OCI-LY7 (cell line): Measurements from ENCODE around the gene APOL3.

Experiments used
- EZH2phosphoT487 ChIP-seq: fragments of 200-600 bp; sonication (generic); IDR thresholded peaks from 2 replicates; pipeline ENCODE4 v1.6.1; 2018; ENCODE audit warnings: low read depth, borderline replicate concordance, mild to moderate bottlenecking, mixed run types, antibody characterized with exemption, low read length, moderate library complexity, mixed read lengths
- TF ChIP-seq, protein P1 (sequence below): fragments of 200-600 bp; sonication (generic); conservative IDR thresholded peaks from 2 replicates; pipeline ENCODE4 v1.5.1; 2014; ENCODE audit warnings: mild to moderate bottlenecking, antibody characterized with exemption, low read length, moderate library complexity, mixed read lengths

- no peak for TF ChIP-seq EZH2phosphoT487
- TF ChIP-seq, protein P1, sequence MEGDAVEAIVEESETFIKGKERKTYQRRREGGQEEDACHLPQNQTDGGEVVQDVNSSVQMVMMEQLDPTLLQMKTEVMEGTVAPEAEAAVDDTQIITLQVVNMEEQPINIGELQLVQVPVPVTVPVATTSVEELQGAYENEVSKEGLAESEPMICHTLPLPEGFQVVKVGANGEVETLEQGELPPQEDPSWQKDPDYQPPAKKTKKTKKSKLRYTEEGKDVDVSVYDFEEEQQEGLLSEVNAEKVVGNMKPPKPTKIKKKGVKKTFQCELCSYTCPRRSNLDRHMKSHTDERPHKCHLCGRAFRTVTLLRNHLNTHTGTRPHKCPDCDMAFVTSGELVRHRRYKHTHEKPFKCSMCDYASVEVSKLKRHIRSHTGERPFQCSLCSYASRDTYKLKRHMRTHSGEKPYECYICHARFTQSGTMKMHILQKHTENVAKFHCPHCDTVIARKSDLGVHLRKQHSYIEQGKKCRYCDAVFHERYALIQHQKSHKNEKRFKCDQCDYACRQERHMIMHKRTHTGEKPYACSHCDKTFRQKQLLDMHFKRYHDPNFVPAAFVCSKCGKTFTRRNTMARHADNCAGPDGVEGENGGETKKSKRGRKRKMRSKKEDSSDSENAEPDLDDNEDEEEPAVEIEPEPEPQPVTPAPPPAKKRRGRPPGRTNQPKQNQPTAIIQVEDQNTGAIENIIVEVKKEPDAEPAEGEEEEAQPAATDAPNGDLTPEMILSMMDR: no peak
These were observed 5.5 kb upstream of the APOL3 start for GRCh38 chr22:36166086-36166485.
